Measurements from ENCODE around the gene DAAM1.

DNA sequence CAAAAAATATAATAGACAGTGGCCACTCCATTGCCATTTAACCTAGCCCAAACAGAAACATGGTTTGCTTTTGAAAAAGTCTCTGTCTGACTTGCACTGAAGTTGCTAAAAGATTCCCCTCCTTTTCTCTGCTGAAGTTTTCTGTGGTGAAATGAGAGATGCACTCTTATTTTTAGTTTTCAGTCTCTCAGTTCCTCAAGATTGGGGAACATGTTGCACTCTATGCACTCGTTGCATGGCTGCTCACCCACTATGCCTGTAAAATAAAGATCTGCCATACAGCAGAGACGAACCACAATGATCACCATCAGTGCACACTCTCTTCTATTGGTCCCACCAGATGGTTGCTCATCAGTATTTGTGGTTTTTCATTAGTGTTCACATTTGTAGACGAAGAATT is 13.1 kb upstream of the DAAM1 start:
- no peak for TF ChIP-seq EZH2 (IDR thresholded peaks at IDR 0.05; ENCODE audit: borderline replicate concordance, low read length)
- TF ChIP-seq CTCF (conservative IDR thresholded peaks at IDR 0.05 in 1 of 2, IDR thresholded peaks at IDR 0.05 in 1 of 2; ENCODE audit: extremely low read depth in 1 of 2, insufficient read depth in 1 of 2, low read depth in 1 of 2, low read length in 2 of 2): no peak
